GM23338 (cell line): ENCODE results near the gene PLEKHO1. TPM values are rescaled to one million over a fixed set of nuclear protein-coding genes. Genes with fewer than 3 reads are reported as not detected.

ENCODE experiments used
- ATAC-seq: fragments of 200-7000 bp; cut with Tn5 transposase; 3 replicates; pipeline ENCODE4 v1.9.1; 2020
- DNase-seq: peaks from one replicate; pipeline ENCODE4 v3.0.0-alpha.2; 2015; ENCODE audit warnings: low spot score
- H2AFZ ChIP-seq: fragments of 200-600 bp; sonication (generic); 2 replicates; pipeline ENCODE4 v1.8.0; 2016; ENCODE audit warnings: antibody characterized with exemption, mild to moderate bottlenecking, moderate library complexity
- H3F3A ChIP-seq: fragments of 200-600 bp; sonication (generic); replicated peaks from 2 replicates; pipeline ENCODE4 v1.8.0; 2017; ENCODE audit warnings: antibody characterized with exemption, mixed run types, low read depth
- H3K27ac ChIP-seq: fragments of 200-600 bp; sonication (generic); 2 replicates; pipeline ENCODE4 v1.6.1; 2016; ENCODE audit warnings: low read depth
- H3K27me3 ChIP-seq: fragments of 200-600 bp; sonication (generic); 2 replicates; pipeline ENCODE4 v1.8.0; 2016; ENCODE audit warnings: mild to moderate bottlenecking, mixed run types, moderate library complexity; ENCODE audit not compliant: insufficient read depth
- H3K36me3 ChIP-seq: fragments of 200-600 bp; sonication (generic); 2 replicates; pipeline ENCODE4 v1.8.0; 2016; ENCODE audit warnings: mild to moderate bottlenecking; ENCODE audit not compliant: insufficient read depth
- H3K4me1 ChIP-seq: fragments of 200-600 bp; sonication (generic); 2 replicates; pipeline ENCODE4 v1.8.0; 2016; ENCODE audit warnings: mild to moderate bottlenecking, moderate library complexity; ENCODE audit not compliant: insufficient read depth
- H3K4me2 ChIP-seq: fragments of 200-600 bp; sonication (generic); 2 replicates; pipeline ENCODE4 v1.7.1; 2017; ENCODE audit warnings: mixed run types
- H3K4me3 ChIP-seq: fragments of 200-600 bp; sonication (generic); 2 replicates; pipeline ENCODE4 v1.6.1; 2016; ENCODE audit warnings: mixed run types
- H3K79me2 ChIP-seq: fragments of 200-600 bp; sonication (generic); replicated peaks from 2 replicates; pipeline ENCODE4 v1.8.0; 2017; ENCODE audit warnings: mild to moderate bottlenecking; ENCODE audit not compliant: insufficient read depth
- H3K9me2 ChIP-seq: fragments of 200-600 bp; sonication (generic); 2 replicates; pipeline ENCODE4 v1.8.0; 2017; ENCODE audit not compliant: insufficient read depth
- H4K20me1 ChIP-seq: fragments of 200-600 bp; sonication (generic); replicated peaks from 2 replicates; pipeline ENCODE4 v1.8.0; 2017; ENCODE audit warnings: mild to moderate bottlenecking; ENCODE audit not compliant: insufficient read depth
- H3K27ac Mint-ChIP-seq: 2 replicates; pipeline ENCODE4 v1.8.0; 2020; ENCODE audit warnings: inconsistent platforms, mild to moderate bottlenecking, moderate library complexity, mixed read lengths
- H3K27me3 Mint-ChIP-seq: 3 replicates; pipeline ENCODE4 v1.8.0; 2022; ENCODE audit warnings: low read depth, mild to moderate bottlenecking, moderate library complexity, mixed read lengths, inconsistent platforms; ENCODE audit not compliant: insufficient read depth, poor library complexity
- H3K36me3 Mint-ChIP-seq: 3 replicates; pipeline ENCODE4 v1.8.0; 2021; ENCODE audit warnings: low read depth, mild to moderate bottlenecking, inconsistent platforms, moderate library complexity, mixed read lengths
- H3K4me1 Mint-ChIP-seq: 3 replicates; pipeline ENCODE4 v1.8.0; 2020; ENCODE audit warnings: mild to moderate bottlenecking, inconsistent platforms, mixed read lengths
- H3K4me3 Mint-ChIP-seq: 3 replicates; pipeline ENCODE4 v1.8.0; 2021; ENCODE audit warnings: moderate library complexity, mild to moderate bottlenecking, inconsistent platforms, mixed read lengths
- H3K9me3 Mint-ChIP-seq: 3 replicates; pipeline ENCODE4 v1.8.0; 2020; ENCODE audit warnings: moderate library complexity, mild to moderate bottlenecking, inconsistent platforms, mixed read lengths
- CREB1 ChIP-seq: fragments of 250-450 bp; sonication (Bioruptor Pico); IDR thresholded peaks from 2 replicates; pipeline ENCODE4 v1.5.0; 2020; ENCODE audit warnings: low read depth, mild to moderate bottlenecking, moderate library complexity
- ETS1 ChIP-seq: IDR thresholded peaks from 2 replicates; pipeline ENCODE4 v1.6.1; 2016; ENCODE audit warnings: antibody characterized with exemption
- EZH2 ChIP-seq: fragments of 200-600 bp; sonication (generic); IDR thresholded peaks from one replicate; pipeline ENCODE4 v1.8.0; 2017; ENCODE audit warnings: antibody characterized with exemption, mild to moderate bottlenecking, low read depth; ENCODE audit not compliant: unreplicated experiment
- EZH2phosphoT487 ChIP-seq: fragments of 200-600 bp; sonication (generic); IDR thresholded peaks from one replicate; pipeline ENCODE4 v1.8.1; 2018; ENCODE audit warnings: antibody characterized with exemption; ENCODE audit not compliant: unreplicated experiment
- JUNB ChIP-seq: IDR thresholded peaks from one replicate; pipeline ENCODE4 v1.6.1; 2016; ENCODE audit warnings: antibody characterized with exemption; ENCODE audit not compliant: unreplicated experiment
- NANOG ChIP-seq: IDR thresholded peaks from 2 replicates; pipeline ENCODE4 v1.6.1; 2016; ENCODE audit warnings: antibody characterized with exemption, borderline replicate concordance
- POLR2AphosphoS5 ChIP-seq: IDR thresholded peaks from 2 replicates; pipeline ENCODE4 v1.6.1; 2016; ENCODE audit warnings: antibody characterized with exemption, low read depth
- REST ChIP-seq: IDR thresholded peaks from one replicate; pipeline ENCODE4 v1.6.1; 2018; ENCODE audit warnings: antibody characterized with exemption; ENCODE audit not compliant: unreplicated experiment
- STAT1 ChIP-seq: IDR thresholded peaks from one replicate; pipeline ENCODE4 v1.6.1; 2016; ENCODE audit warnings: antibody characterized with exemption; ENCODE audit not compliant: unreplicated experiment
- ZNF114 ChIP-seq: fragments of 250-450 bp; sonication (Bioruptor Pico); IDR thresholded peaks from 2 replicates; pipeline ENCODE4 v1.5.0; 2020; ENCODE audit warnings: mild to moderate bottlenecking, moderate library complexity
- ZNF331 ChIP-seq: fragments of 250-450 bp; sonication (Bioruptor Pico); IDR thresholded peaks from 2 replicates; pipeline ENCODE4 v1.5.0; 2020; ENCODE audit warnings: low read depth, mild to moderate bottlenecking, moderate library complexity
- polyA plus RNA-seq: library from polyadenylated mRNA; unstranded; fragments of >200 nt; fragmentation: Nextera tagmentation; extraction: Ambion mirVana; gene quantifications from 2 replicates; pipeline ENCODE4 v1.2.1, GENCODE V29; 2016
- total RNA-seq: library from RNA; depleted of rRNA; stranded (reverse); fragments of >200 nt; shearing (Covaris generic); gene quantifications from 2 replicates; pipeline ENCODE4 v1.2.3, GENCODE V29; 2014
- TF ChIP-seq, protein P1 (sequence below): fragments of 250-450 bp; sonication (Bioruptor Pico); IDR thresholded peaks from 2 replicates; pipeline ENCODE4 v1.5.0; 2020; ENCODE audit warnings: mild to moderate bottlenecking, moderate library complexity
- TF ChIP-seq, protein P2 (sequence below), 2 experiments: fragments of 200-600 bp in 1 of 2; sonication (generic) in 1 of 2; conservative IDR thresholded peaks; 2 replicates each; pipeline versions ENCODE4 v1.5.1 to v1.6.1; 2016 to 2017; ENCODE audit warnings: antibody characterized with exemption in 2 of 2, low read depth in 2 of 2, mild to moderate bottlenecking in 2 of 2, moderate library complexity in 1 of 2

The PLEKHO1 gene
- total and polyA plus RNA-seq, 2 experiments from 2014 or later, result 34.3 to 36.7 TPM

DNA sequence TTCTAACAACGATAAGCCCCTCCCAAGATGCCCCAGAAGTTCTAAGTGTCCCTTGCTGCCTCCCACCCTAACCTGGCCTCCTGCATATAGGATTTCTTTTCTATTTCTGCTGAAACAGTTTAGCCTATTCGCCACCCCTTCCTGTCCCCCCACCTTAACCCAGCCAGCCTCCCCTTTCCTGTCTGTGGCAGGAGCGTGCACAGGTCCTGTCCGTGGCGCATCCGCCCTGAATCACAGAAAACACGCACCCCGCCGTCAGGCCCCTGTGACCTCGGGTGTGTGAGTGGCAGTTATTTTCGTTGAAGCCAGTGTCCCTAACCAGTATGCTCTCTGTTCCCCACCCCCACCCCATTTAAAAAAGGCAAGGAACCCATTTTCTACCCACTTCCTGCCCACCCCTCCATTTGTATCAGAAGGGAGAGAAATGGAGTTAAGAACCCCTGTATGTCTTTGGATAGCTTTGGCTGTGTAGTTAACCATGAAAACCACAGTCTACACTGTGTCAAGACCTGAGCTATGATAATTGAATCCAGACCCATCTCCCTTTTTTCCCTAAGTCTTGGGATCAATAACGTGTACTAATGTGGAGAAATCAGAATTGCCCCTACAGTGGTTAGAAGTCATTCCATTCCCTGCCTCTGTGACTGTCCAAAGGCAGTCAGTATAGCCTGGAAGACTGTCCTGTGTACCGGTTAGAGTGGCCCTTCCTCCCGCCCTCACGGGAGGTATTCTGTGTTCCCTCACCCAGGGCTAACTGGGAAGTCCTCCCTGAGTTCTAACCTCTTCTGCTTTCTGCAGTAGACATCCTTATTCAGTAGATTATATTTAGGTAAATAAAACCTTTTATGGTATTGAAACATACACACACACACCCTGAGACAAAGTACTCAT, 1.8 kb downstream of the PLEKHO1 start:
- Histone ChIP-seq H3K9me2 (no peaks in the 10 kb centered on the region), H3K27ac (no peak overlapping the region), H2AFZ (peak overlapping the region; percentile 80; the same call in 1 of the 2 replicates), H3F3A (no peaks in the 10 kb centered on the region; the same call in 1 of the 2 replicates), H4K20me1 (no peaks in the 10 kb centered on the region; the same call in 1 of the 2 replicates), H3K27me3 (peaks cover 33% of the 10 kb centered on the region), H3K4me2 (peak overlapping the region; percentile 96), H3K4me1 (peaks cover 12% of the 10 kb centered on the region), H3K79me2 (peaks cover 16% of the 10 kb centered on the region), H3K4me3 (peak overlapping the region; percentile 92), H3K36me3 (peaks cover 15% of the 10 kb centered on the region)
- TF ChIP-seq, protein P1, sequence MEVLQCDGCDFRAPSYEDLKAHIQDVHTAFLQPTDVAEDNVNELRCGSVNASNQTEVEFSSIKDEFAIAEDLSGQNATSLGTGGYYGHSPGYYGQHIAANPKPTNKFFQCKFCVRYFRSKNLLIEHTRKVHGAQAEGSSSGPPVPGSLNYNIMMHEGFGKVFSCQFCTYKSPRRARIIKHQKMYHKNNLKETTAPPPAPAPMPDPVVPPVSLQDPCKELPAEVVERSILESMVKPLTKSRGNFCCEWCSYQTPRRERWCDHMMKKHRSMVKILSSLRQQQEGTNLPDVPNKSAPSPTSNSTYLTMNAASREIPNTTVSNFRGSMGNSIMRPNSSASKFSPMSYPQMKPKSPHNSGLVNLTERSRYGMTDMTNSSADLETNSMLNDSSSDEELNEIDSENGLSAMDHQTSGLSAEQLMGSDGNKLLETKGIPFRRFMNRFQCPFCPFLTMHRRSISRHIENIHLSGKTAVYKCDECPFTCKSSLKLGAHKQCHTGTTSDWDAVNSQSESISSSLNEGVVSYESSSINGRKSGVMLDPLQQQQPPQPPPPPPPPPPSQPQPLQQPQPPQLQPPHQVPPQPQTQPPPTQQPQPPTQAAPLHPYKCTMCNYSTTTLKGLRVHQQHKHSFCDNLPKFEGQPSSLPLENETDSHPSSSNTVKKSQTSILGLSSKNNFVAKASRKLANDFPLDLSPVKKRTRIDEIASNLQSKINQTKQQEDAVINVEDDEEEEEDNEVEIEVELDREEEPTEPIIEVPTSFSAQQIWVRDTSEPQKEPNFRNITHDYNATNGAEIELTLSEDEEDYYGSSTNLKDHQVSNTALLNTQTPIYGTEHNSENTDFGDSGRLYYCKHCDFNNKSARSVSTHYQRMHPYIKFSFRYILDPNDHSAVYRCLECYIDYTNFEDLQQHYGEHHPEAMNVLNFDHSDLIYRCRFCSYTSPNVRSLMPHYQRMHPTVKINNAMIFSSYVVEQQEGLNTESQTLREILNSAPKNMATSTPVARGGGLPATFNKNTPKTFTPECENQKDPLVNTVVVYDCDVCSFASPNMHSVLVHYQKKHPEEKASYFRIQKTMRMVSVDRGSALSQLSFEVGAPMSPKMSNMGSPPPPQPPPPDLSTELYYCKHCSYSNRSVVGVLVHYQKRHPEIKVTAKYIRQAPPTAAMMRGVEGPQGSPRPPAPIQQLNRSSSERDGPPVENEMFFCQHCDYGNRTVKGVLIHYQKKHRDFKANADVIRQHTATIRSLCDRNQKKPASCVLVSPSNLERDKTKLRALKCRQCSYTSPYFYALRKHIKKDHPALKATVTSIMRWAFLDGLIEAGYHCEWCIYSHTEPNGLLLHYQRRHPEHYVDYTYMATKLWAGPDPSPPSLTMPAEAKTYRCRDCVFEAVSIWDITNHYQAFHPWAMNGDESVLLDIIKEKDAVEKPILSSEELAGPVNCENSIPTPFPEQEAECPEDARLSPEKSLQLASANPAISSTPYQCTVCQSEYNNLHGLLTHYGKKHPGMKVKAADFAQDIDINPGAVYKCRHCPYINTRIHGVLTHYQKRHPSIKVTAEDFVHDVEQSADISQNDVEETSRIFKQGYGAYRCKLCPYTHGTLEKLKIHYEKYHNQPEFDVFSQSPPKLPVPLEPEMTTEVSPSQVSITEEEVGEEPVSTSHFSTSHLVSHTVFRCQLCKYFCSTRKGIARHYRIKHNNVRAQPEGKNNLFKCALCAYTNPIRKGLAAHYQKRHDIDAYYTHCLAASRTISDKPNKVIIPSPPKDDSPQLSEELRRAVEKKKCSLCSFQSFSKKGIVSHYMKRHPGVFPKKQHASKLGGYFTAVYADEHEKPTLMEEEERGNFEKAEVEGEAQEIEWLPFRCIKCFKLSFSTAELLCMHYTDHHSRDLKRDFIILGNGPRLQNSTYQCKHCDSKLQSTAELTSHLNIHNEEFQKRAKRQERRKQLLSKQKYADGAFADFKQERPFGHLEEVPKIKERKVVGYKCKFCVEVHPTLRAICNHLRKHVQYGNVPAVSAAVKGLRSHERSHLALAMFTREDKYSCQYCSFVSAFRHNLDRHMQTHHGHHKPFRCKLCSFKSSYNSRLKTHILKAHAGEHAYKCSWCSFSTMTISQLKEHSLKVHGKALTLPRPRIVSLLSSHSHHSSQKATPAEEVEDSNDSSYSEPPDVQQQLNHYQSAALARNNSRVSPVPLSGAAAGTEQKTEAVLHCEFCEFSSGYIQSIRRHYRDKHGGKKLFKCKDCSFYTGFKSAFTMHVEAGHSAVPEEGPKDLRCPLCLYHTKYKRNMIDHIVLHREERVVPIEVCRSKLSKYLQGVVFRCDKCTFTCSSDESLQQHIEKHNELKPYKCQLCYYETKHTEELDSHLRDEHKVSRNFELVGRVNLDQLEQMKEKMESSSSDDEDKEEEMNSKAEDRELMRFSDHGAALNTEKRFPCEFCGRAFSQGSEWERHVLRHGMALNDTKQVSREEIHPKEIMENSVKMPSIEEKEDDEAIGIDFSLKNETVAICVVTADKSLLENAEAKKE (CRISPR knock-in tag), result no peak
- TF ChIP-seq ETS1 (no peak), STAT1 (no peak), NANOG (no peak), EZH2 (no peak), EZH2phosphoT487 (no peak), JUNB (no peak), POLR2AphosphoS5 (no peak), ZNF331 (no peak), ZNF114 (CRISPR knock-in tag) (no peak), CREB1 (CRISPR knock-in tag) (no peak), REST (no peak)
- TF ChIP-seq, protein P2, sequence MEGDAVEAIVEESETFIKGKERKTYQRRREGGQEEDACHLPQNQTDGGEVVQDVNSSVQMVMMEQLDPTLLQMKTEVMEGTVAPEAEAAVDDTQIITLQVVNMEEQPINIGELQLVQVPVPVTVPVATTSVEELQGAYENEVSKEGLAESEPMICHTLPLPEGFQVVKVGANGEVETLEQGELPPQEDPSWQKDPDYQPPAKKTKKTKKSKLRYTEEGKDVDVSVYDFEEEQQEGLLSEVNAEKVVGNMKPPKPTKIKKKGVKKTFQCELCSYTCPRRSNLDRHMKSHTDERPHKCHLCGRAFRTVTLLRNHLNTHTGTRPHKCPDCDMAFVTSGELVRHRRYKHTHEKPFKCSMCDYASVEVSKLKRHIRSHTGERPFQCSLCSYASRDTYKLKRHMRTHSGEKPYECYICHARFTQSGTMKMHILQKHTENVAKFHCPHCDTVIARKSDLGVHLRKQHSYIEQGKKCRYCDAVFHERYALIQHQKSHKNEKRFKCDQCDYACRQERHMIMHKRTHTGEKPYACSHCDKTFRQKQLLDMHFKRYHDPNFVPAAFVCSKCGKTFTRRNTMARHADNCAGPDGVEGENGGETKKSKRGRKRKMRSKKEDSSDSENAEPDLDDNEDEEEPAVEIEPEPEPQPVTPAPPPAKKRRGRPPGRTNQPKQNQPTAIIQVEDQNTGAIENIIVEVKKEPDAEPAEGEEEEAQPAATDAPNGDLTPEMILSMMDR (conservative IDR thresholded peaks at IDR 0.05; ENCODE audit: low read depth in 2 of 2), result no peak
- peak overlapping the region; percentile 90 for H3K4me3 Mint-ChIP-seq
- DNase-seq, result no peak
- no peak for ATAC-seq
- no peaks in the 10 kb centered on the region for H3K9me3 Mint-ChIP-seq
- H3K36me3 Mint-ChIP-seq, result peaks cover 42% of the 10 kb centered on the region
- no peak overlapping the region for H3K27ac Mint-ChIP-seq
- H3K27me3 Mint-ChIP-seq, result peaks cover 16% of the 10 kb centered on the region
- H3K4me1 Mint-ChIP-seq, result peaks cover 23% of the 10 kb centered on the region
